ENCODE results near the gene CAVIN2.

- TF ChIP-seq, protein P1, sequence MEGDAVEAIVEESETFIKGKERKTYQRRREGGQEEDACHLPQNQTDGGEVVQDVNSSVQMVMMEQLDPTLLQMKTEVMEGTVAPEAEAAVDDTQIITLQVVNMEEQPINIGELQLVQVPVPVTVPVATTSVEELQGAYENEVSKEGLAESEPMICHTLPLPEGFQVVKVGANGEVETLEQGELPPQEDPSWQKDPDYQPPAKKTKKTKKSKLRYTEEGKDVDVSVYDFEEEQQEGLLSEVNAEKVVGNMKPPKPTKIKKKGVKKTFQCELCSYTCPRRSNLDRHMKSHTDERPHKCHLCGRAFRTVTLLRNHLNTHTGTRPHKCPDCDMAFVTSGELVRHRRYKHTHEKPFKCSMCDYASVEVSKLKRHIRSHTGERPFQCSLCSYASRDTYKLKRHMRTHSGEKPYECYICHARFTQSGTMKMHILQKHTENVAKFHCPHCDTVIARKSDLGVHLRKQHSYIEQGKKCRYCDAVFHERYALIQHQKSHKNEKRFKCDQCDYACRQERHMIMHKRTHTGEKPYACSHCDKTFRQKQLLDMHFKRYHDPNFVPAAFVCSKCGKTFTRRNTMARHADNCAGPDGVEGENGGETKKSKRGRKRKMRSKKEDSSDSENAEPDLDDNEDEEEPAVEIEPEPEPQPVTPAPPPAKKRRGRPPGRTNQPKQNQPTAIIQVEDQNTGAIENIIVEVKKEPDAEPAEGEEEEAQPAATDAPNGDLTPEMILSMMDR (conservative IDR thresholded peaks at IDR 0.05; ENCODE audit: low read length), result no peak
- no peak for TF ChIP-seq EZH2phosphoT487 (IDR thresholded peaks at IDR 0.05; ENCODE audit: borderline replicate concordance, low read depth, low read length)
These were observed 38.8 kb upstream of the CAVIN2 start for GRCh38 chr2:191885650-191886049.

Measured in OCI-LY7 (cell line).